Measurements from ENCODE around the gene NGEF.

Gene NGEF

GRCh38 chr2:233042549-233042948, 29.5 kb upstream of the NGEF start:
- no peak for DNase-seq (ENCODE audit: low read depth)

GRCh38 chr2:233041722-233042323, 28.8 kb upstream of the NGEF start:
- DNase-seq (ENCODE audit: low read depth): no peak

GRCh38 chr2:233040571-233040970, 27.5 kb upstream of the NGEF start:
- DNase-seq (ENCODE audit: low read depth): no peak

GRCh38 chr2:233039846-233040530, 26.9 kb upstream of the NGEF start:
- no peak for DNase-seq (ENCODE audit: low read depth)

- DNase-seq (ENCODE audit: low read depth): no peak
Measured at GRCh38 chr2:233039212-233039845, 26.3 kb upstream of the NGEF start.

GRCh38 chr2:233037078-233037477, 24.0 kb upstream of the NGEF start:
- peak; percentile 77 for DNase-seq (ENCODE audit: low read depth)

- no peak for DNase-seq (ENCODE audit: low read depth)
Measured at GRCh38 chr2:233036162-233036838, 23.2 kb upstream of the NGEF start.

GRCh38 chr2:233035426-233036161, 22.5 kb upstream of the NGEF start:
- DNase-seq (ENCODE audit: low read depth): no peak

- no peak for DNase-seq (ENCODE audit: low read depth)
Measured at GRCh38 chr2:233034091-233034882, 21.2 kb upstream of the NGEF start.

GRCh38 chr2:233033672-233034071, 20.6 kb upstream of the NGEF start:
- DNase-seq (ENCODE audit: low read depth): no peak

- peak; percentile 52 for DNase-seq (ENCODE audit: low read depth)
Measured at GRCh38 chr2:233032551-233033320, 19.7 kb upstream of the NGEF start, which contains the start of gene NEU2. Gene NEU2, plus strand, starts transcription at chr2:233032672. Its CDS starts 0 bp downstream, at chr2:233032672.

- DNase-seq (ENCODE audit: low read depth): no peak
Measured at GRCh38 chr2:233031556-233032500, 18.8 kb upstream of the NGEF start.

- no peak for DNase-seq (ENCODE audit: low read depth)
Measured at GRCh38 chr2:233029321-233029720, 16.3 kb upstream of the NGEF start.

GRCh38 chr2:233026198-233026813, 13.2 kb upstream of the NGEF start:
- peak; percentile 65 for DNase-seq (ENCODE audit: low read depth)

GRCh38 chr2:233025706-233026105, 12.7 kb upstream of the NGEF start:
- no peak for DNase-seq (ENCODE audit: low read depth)

- DNase-seq (ENCODE audit: low read depth): no peak
Measured at GRCh38 chr2:233023761-233024410, 10.8 kb upstream of the NGEF start.

- no peak for DNase-seq (ENCODE audit: low read depth)
Measured at GRCh38 chr2:233023007-233023760, 10.1 kb upstream of the NGEF start.

GRCh38 chr2:233022561-233022960, 9.5 kb upstream of the NGEF start:
- DNase-seq (ENCODE audit: low read depth): no peak
